ENCODE data around the gene SLC39A11. TPM values are rescaled to one million over a fixed set of nuclear protein-coding genes. Genes with fewer than 3 reads are reported as not detected.

Gene SLC39A11
- total and polyA plus RNA-seq, 4 donors, result 9.3 to 49.3 (median 24.7) TPM

- TF ChIP-seq CTCF (IDR thresholded peaks at IDR 0.05; ENCODE audit: control extremely low read depth, extremely low read depth), result no peak
- H3K27me3 ChIP-seq (ENCODE audit: control insufficient read depth in 3 of 3, insufficient read depth in 3 of 3, low read length in 2 of 3), result no peaks in the 10 kb centered on the region
- WGBS, 2 donors, result 64 to 73% methylated on average over 2 of the region's 2 CpGs
- H3K9me3 ChIP-seq (ENCODE audit: control insufficient read depth in 4 of 4, insufficient read depth in 3 of 4, low read length in 3 of 4), result peaks cover 0 to 6% (median 0%) of the 10 kb centered on the region in 4 donors
- H3K27ac ChIP-seq (ENCODE audit: low read depth in 1 of 2, low read length in 1 of 2), result no peak overlapping the region
- no peaks in the 10 kb centered on the region for H3K36me3 ChIP-seq (ENCODE audit: control insufficient read depth in 4 of 4, insufficient read depth in 4 of 4, low read length in 4 of 4)
- peaks cover 0 to 7% (median 0%) of the 10 kb centered on the region in 5 donors for H3K4me1 ChIP-seq (ENCODE audit: control insufficient read depth in 5 of 5, insufficient read depth in 5 of 5, low read length in 5 of 5)
- H3K4me3 ChIP-seq, result no peak overlapping the region
- ATAC-seq (ENCODE audit: insufficient read depth, low FRiP score), result no peak
- H3K9ac ChIP-seq (ENCODE audit: insufficient read depth in 1 of 2, low read length in 2 of 2), result no peak overlapping the region
- no peak for DNase-seq
Measured at GRCh38 chr17:73022694-73023093, 69.8 kb downstream of the SLC39A11 start.

GRCh38 chr17:73021771-73022170 is 70.7 kb downstream of the SLC39A11 start:
- no peak overlapping the region for H3K27ac ChIP-seq (ENCODE audit: low read depth in 1 of 2, low read length in 1 of 2)
- no peak overlapping the region for H3K9ac ChIP-seq (ENCODE audit: insufficient read depth in 1 of 2, low read length in 2 of 2)
- no peak for TF ChIP-seq CTCF (IDR thresholded peaks at IDR 0.05; ENCODE audit: control extremely low read depth, extremely low read depth)
- peaks cover 0 to 6% (median 0%) of the 10 kb centered on the region in 4 donors for H3K9me3 ChIP-seq (ENCODE audit: control insufficient read depth in 4 of 4, insufficient read depth in 3 of 4, low read length in 3 of 4)
- H3K4me3 ChIP-seq, result no peak overlapping the region
- H3K36me3 ChIP-seq (ENCODE audit: control insufficient read depth in 4 of 4, insufficient read depth in 4 of 4, low read length in 4 of 4), result no peaks in the 10 kb centered on the region
- peaks cover 0 to 2% (median 0%) of the 10 kb centered on the region in 5 donors for H3K4me1 ChIP-seq (ENCODE audit: control insufficient read depth in 5 of 5, insufficient read depth in 5 of 5, low read length in 5 of 5)
- DNase-seq (no peak), ATAC-seq (ENCODE audit: insufficient read depth, low FRiP score) (no peak)
- no peaks in the 10 kb centered on the region for H3K27me3 ChIP-seq (ENCODE audit: control insufficient read depth in 3 of 3, insufficient read depth in 3 of 3, low read length in 2 of 3)
- WGBS, 2 donors, result 95 to 97% methylated on average over 12 of the region's 12 CpGs

- 96 to 99% methylated on average over 4 of the region's 4 CpGs for WGBS, 2 donors
- no peak for TF ChIP-seq CTCF (IDR thresholded peaks at IDR 0.05; ENCODE audit: control extremely low read depth, extremely low read depth)
- no peak for ATAC-seq (ENCODE audit: insufficient read depth, low FRiP score)
- H3K27ac ChIP-seq (ENCODE audit: low read depth in 1 of 2, low read length in 1 of 2), result no peak overlapping the region
- H3K4me1 ChIP-seq (ENCODE audit: control insufficient read depth in 5 of 5, insufficient read depth in 5 of 5, low read length in 5 of 5), result peaks cover 0 to 2% (median 0%) of the 10 kb centered on the region in 5 donors
- no peaks in the 10 kb centered on the region for H3K36me3 ChIP-seq (ENCODE audit: control insufficient read depth in 4 of 4, insufficient read depth in 4 of 4, low read length in 4 of 4)
- H3K9me3 ChIP-seq (ENCODE audit: control insufficient read depth in 4 of 4, insufficient read depth in 3 of 4, low read length in 3 of 4), result peaks cover 0 to 6% (median 0%) of the 10 kb centered on the region in 4 donors
- no peak overlapping the region for H3K4me3 ChIP-seq
- no peak overlapping the region for H3K9ac ChIP-seq (ENCODE audit: insufficient read depth in 1 of 2, low read length in 2 of 2)
- no peaks in the 10 kb centered on the region for H3K27me3 ChIP-seq (ENCODE audit: control insufficient read depth in 3 of 3, insufficient read depth in 3 of 3, low read length in 2 of 3)
- DNase-seq, result no peak
Measured at GRCh38 chr17:73020110-73020509, 72.4 kb downstream of the SLC39A11 start.

GRCh38 chr17:73018599-73018998 is 73.9 kb downstream of the SLC39A11 start:
- no peak for TF ChIP-seq CTCF (IDR thresholded peaks at IDR 0.05; ENCODE audit: control extremely low read depth, extremely low read depth)
- peaks cover 0 to 6% (median 0%) of the 10 kb centered on the region in 4 donors for H3K9me3 ChIP-seq (ENCODE audit: control insufficient read depth in 4 of 4, insufficient read depth in 3 of 4, low read length in 3 of 4)
- no peak for ATAC-seq (ENCODE audit: insufficient read depth, low FRiP score)

More at GRCh38 chr17:73018599-73018998, 73.9 kb downstream of the SLC39A11 start:
- Histone ChIP-seq H3K27me3 (ENCODE audit: control insufficient read depth in 3 of 3, insufficient read depth in 3 of 3, low read length in 2 of 3) (no peaks in the 10 kb centered on the region), H3K9ac (ENCODE audit: insufficient read depth in 1 of 2, low read length in 2 of 2) (no peak overlapping the region), H3K36me3 (ENCODE audit: control insufficient read depth in 4 of 4, insufficient read depth in 4 of 4, low read length in 4 of 4) (no peaks in the 10 kb centered on the region), H3K4me3 (no peak overlapping the region), H3K27ac (ENCODE audit: low read depth in 1 of 2, low read length in 1 of 2) (no peak overlapping the region), H3K4me1 (ENCODE audit: control insufficient read depth in 5 of 5, insufficient read depth in 5 of 5, low read length in 5 of 5) (peaks cover 0 to 4% (median 0%) of the 10 kb centered on the region in 5 donors)
- no peak for DNase-seq

All from lung (tissue), 12 donors.